ENCODE measurements around the gene GJB4. TPM values are rescaled to one million over a fixed set of nuclear protein-coding genes. Genes with fewer than 3 reads are reported as not detected.

GJB4 gene
- polyA plus RNA-seq, 1 of the 3 experiments (the other 2 are of a cell fraction) = not detected

DNA sequence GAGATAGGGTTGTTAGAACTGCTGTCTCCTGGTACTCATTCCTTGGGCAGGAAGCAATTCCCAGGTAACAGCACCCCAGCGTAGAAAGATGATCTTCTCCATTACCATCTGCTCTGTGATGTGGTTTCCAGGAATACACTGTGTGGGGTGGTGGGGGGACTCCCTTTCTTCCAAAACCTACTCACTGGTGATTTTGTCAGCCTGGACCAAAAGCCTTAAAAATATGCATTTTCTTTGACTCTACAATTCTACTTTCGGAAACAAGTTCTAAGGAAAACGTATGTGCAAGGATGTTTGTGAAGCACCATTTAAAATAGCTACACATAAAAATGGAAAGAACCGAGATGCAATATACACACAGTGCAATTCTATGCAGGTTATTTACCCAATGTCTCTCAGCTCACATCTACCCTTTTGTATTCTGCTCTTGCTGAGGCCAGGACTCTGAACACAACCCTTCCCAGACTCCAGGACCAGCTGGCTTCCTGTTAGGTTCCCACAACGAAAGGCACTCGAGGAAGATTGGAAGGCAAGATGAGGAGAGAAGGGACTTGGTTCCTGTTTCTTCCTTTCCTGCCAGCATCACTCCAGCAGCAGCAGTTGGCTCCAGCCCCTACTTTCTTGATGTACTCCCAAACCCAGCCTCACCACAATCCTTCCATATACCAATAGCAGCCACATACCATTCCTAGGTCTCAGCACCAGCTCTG is 37.7 kb upstream of the GJB4 start (continued):
- TF ChIP-seq, protein P1, sequence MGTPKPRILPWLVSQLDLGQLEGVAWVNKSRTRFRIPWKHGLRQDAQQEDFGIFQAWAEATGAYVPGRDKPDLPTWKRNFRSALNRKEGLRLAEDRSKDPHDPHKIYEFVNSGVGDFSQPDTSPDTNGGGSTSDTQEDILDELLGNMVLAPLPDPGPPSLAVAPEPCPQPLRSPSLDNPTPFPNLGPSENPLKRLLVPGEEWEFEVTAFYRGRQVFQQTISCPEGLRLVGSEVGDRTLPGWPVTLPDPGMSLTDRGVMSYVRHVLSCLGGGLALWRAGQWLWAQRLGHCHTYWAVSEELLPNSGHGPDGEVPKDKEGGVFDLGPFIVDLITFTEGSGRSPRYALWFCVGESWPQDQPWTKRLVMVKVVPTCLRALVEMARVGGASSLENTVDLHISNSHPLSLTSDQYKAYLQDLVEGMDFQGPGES (IDR thresholded peaks at IDR 0.05; ENCODE audit: low read depth, low read length) = no peak
- TF ChIP-seq, protein P2, sequence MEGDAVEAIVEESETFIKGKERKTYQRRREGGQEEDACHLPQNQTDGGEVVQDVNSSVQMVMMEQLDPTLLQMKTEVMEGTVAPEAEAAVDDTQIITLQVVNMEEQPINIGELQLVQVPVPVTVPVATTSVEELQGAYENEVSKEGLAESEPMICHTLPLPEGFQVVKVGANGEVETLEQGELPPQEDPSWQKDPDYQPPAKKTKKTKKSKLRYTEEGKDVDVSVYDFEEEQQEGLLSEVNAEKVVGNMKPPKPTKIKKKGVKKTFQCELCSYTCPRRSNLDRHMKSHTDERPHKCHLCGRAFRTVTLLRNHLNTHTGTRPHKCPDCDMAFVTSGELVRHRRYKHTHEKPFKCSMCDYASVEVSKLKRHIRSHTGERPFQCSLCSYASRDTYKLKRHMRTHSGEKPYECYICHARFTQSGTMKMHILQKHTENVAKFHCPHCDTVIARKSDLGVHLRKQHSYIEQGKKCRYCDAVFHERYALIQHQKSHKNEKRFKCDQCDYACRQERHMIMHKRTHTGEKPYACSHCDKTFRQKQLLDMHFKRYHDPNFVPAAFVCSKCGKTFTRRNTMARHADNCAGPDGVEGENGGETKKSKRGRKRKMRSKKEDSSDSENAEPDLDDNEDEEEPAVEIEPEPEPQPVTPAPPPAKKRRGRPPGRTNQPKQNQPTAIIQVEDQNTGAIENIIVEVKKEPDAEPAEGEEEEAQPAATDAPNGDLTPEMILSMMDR (IDR thresholded peaks at IDR 0.05) = no peak
- no peak for TF ChIP-seq FOXJ3 (CRISPR knock-in tag; IDR thresholded peaks at IDR 0.05)
- no peak for TF ChIP-seq EZH2phosphoT487 (IDR thresholded peaks at IDR 0.05; ENCODE audit: borderline replicate concordance, low read depth)
- TF ChIP-seq SMC3 (IDR thresholded peaks at IDR 0.05; ENCODE audit: low read depth, low read length) = no peak
- TF ChIP-seq FOSL2 (IDR thresholded peaks at IDR 0.05; ENCODE audit: borderline replicate concordance, low read depth) = no peak

- Histone ChIP-seq H3K27ac (ENCODE audit: low read depth in 2 of 2, low read length in 1 of 2) (no peak overlapping the region), H3K4me2 (no peak overlapping the region), H3K36me3 (replicated peaks in 1 of 2; ENCODE audit: control insufficient read depth in 1 of 2, insufficient read depth in 2 of 2, low read length in 1 of 2) (no peaks in the 10 kb centered on the region), H3K27me3 (ENCODE audit: insufficient read depth) (no peaks in the 10 kb centered on the region), H3K9ac (no peak overlapping the region), H3K4me1 (ENCODE audit: control insufficient read depth in 1 of 2, insufficient read depth in 2 of 2, low read depth in 1 of 2, low read length in 1 of 2) (peaks cover 0 to 3% of the 10 kb centered on the region in 2 experiments; a peak in 1 of 4 replicates), H2AFZ (ENCODE audit: low read depth) (no peak overlapping the region), H3K9me3 (no peaks in the 10 kb centered on the region), H3K9me2 (no peaks in the 10 kb centered on the region), H4K20me1 (ENCODE audit: insufficient read depth) (no peaks in the 10 kb centered on the region), H3F3A (replicated peaks; ENCODE audit: insufficient read depth) (no peaks in the 10 kb centered on the region), H3K4me3 (ENCODE audit: low read depth in 2 of 2, low read length in 1 of 2) (no peak overlapping the region), H3K79me2 (ENCODE audit: insufficient read depth) (no peaks in the 10 kb centered on the region)
- TF ChIP-seq CHD2 (IDR thresholded peaks at IDR 0.05; ENCODE audit: low read length, partially characterized antibody) (no peak), TEAD4 (IDR thresholded peaks at IDR 0.05; ENCODE audit: borderline replicate concordance, insufficient read depth) (no peak), SIN3A (IDR thresholded peaks at IDR 0.05; ENCODE audit: borderline replicate concordance, low read depth, low read length) (no peak), RFX5 (IDR thresholded peaks at IDR 0.05; ENCODE audit: low read length) (no peak), FOSL2 (IDR thresholded peaks at IDR 0.05; ENCODE audit: borderline replicate concordance, low read depth) (no peak), MEF2A (IDR thresholded peaks at IDR 0.05; ENCODE audit: borderline replicate concordance, low read depth) (no peak), GATA2 (CRISPR knock-in tag; IDR thresholded peaks at IDR 0.05) (no peak), NFIC (IDR thresholded peaks at IDR 0.05; ENCODE audit: borderline replicate concordance) (no peak)
- ChIA-PET POLR2A (no interaction called here), CTCF (interaction anchor here (1.4 to 5.5 kb wide), 2 partner anchors 13 to 17 kb away, joined by 4 to 32 read pairs; no protein-coding TSS in a partner anchor)
- DNase-seq = no peak
- WGBS (ENCODE audit: low lambda C conversion rate) = 35% methylated on average over 5 of the region's 6 CpGs
These were observed 32.7 kb upstream of the GJB4 start for GRCh38 chr1:34726861-34727260.
